Measurements from ENCODE around the gene KCNH2. TPM values are rescaled to one million over a fixed set of nuclear protein-coding genes. Genes with fewer than 3 reads are reported as not detected.

KCNH2 gene
- total RNA-seq, 1 experiment from 2014 or later = 9.1 TPM

GRCh38 chr7:150956395-150957132 lies 21.6 kb downstream of the KCNH2 start:
- no peak for DNase-seq (ENCODE audit: low read depth)
- in situ Hi-C loops (cut with HindIII; ENCODE audit: low pct_unique_long_range_greater_than_20kb, low sequenced_read_pairs) = no loop called here

- in situ Hi-C loops (cut with HindIII; ENCODE audit: low pct_unique_long_range_greater_than_20kb, low sequenced_read_pairs) = no loop called here
Measured at GRCh38 chr7:150955519-150956394, 22.4 kb downstream of the KCNH2 start.

GRCh38 chr7:150954986-150955518 lies 23.1 kb downstream of the KCNH2 start:
- in situ Hi-C loops (cut with HindIII; ENCODE audit: low pct_unique_long_range_greater_than_20kb, low sequenced_read_pairs) = no loop called here
- no peak for DNase-seq (ENCODE audit: low read depth)

More at GRCh38 chr7:150955519-150956394, 22.4 kb downstream of the KCNH2 start:
- DNase-seq (ENCODE audit: low read depth) = no peak

- no peak for DNase-seq (ENCODE audit: low read depth)
- in situ Hi-C loops (cut with HindIII; ENCODE audit: low pct_unique_long_range_greater_than_20kb, low sequenced_read_pairs) = no loop called here
Measured at GRCh38 chr7:150954201-150954985, 23.7 kb downstream of the KCNH2 start.

- in situ Hi-C loops (cut with HindIII; ENCODE audit: low pct_unique_long_range_greater_than_20kb, low sequenced_read_pairs) = no loop called here
- no peak for DNase-seq (ENCODE audit: low read depth)
Measured at GRCh38 chr7:150953061-150953997, 24.8 kb downstream of the KCNH2 start.

- in situ Hi-C loops (cut with HindIII; ENCODE audit: low pct_unique_long_range_greater_than_20kb, low sequenced_read_pairs) = no loop called here
- DNase-seq (ENCODE audit: low read depth) = no peak
Measured at GRCh38 chr7:150952331-150953050, 25.6 kb downstream of the KCNH2 start.

GRCh38 chr7:150951521-150951920 lies 26.6 kb downstream of the KCNH2 start:
- in situ Hi-C loops (cut with HindIII; ENCODE audit: low pct_unique_long_range_greater_than_20kb, low sequenced_read_pairs) = no loop called here
- no peak for DNase-seq (ENCODE audit: low read depth)

- DNase-seq (ENCODE audit: low read depth) = no peak
- in situ Hi-C loops (cut with HindIII; ENCODE audit: low pct_unique_long_range_greater_than_20kb, low sequenced_read_pairs) = no loop called here
Measured at GRCh38 chr7:150951181-150951520, 27.0 kb downstream of the KCNH2 start.

GRCh38 chr7:150950496-150951180 lies 27.5 kb downstream of the KCNH2 start:
- in situ Hi-C loops (cut with HindIII; ENCODE audit: low pct_unique_long_range_greater_than_20kb, low sequenced_read_pairs) = no loop called here
- DNase-seq (ENCODE audit: low read depth) = no peak

GRCh38 chr7:150949971-150950491 lies 28.1 kb downstream of the KCNH2 start:
- in situ Hi-C loops (cut with HindIII; ENCODE audit: low pct_unique_long_range_greater_than_20kb, low sequenced_read_pairs) = no loop called here
- no peak for DNase-seq (ENCODE audit: low read depth)

- no peak for DNase-seq (ENCODE audit: low read depth)
Measured at GRCh38 chr7:150949564-150949963, 28.6 kb downstream of the KCNH2 start.

GRCh38 chr7:150948791-150949251 lies 29.3 kb downstream of the KCNH2 start:
- in situ Hi-C loops (cut with HindIII; ENCODE audit: low pct_unique_long_range_greater_than_20kb, low sequenced_read_pairs) = no loop called here
- DNase-seq (ENCODE audit: low read depth) = no peak

More at GRCh38 chr7:150949564-150949963, 28.6 kb downstream of the KCNH2 start:
- in situ Hi-C loops (cut with HindIII; ENCODE audit: low pct_unique_long_range_greater_than_20kb, low sequenced_read_pairs) = no loop called here

- no peak for DNase-seq (ENCODE audit: low read depth)
- in situ Hi-C loops (cut with HindIII; ENCODE audit: low pct_unique_long_range_greater_than_20kb, low sequenced_read_pairs) = no loop called here
Measured at GRCh38 chr7:150947761-150948651, 30.1 kb downstream of the KCNH2 start.

GRCh38 chr7:150947241-150947745 lies 30.8 kb downstream of the KCNH2 start:
- in situ Hi-C loops (cut with HindIII; ENCODE audit: low pct_unique_long_range_greater_than_20kb, low sequenced_read_pairs) = no loop called here
- no peak for DNase-seq (ENCODE audit: low read depth)
